NCI-H1105 treated with DMSO at 0.1 percent for 48 hours (cell line): Measurements from ENCODE around the gene DNAJB2.
"Not testable (repeated sequence)": the region's sequence is repeated elsewhere in the genome, so short reads cannot be mapped to it uniquely, and the experiment has no call there.

Source experiments
- DNase-seq: peaks from one replicate; lab custom pipeline; 2025; lab: John Stamatoyannopoulos, UW

The DNAJB2 gene

DNA sequence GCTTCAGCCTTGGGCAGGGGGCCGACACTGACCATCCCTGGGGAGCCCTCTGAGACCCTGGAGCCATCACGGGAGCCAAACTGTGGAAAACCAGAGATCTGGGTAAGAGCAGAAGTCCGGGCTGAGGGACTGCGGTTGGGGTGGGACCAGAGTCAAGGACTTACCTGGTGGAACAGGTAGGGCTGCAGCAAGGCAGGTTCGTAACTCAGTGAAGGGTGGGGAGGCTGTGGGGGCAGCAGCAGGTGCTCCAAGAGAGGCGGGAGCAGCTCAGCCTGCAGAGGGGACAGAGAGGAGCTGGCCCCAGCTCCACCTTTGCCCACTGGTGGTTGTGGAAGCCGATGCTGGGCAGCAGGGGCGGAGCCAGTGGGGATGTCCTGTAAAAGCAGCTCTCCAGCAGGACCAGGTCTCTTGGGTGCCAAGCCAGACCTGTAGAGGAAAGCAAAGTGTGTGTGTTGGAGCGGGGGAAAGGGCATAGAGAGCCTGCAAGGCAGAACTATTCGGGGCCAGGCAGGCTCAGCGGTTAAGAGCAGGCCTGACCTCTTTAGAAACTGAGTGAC is 23.3 kb downstream of the DNAJB2 start:
- DNase-seq, result no peak

DNA sequence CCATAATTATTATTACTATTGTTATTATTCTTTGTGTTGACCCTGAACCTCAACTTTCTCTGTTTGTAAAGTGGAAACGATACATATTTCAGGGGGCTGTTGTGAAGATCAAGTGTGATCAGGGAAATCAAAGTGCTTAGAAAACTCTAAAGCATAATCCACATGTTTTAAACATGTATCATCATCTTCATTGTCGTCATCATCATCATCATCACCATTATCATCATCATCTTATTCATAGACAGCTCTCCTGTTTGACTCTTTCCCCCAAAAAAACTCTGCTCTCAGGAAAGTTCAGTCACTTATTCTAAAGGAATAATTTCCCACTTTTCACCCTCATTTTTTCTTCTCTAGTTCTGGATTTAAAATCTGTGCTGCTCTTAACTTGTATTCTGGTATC is 25.1 kb downstream of the DNAJB2 start:
- DNase-seq, result no peak

DNA sequence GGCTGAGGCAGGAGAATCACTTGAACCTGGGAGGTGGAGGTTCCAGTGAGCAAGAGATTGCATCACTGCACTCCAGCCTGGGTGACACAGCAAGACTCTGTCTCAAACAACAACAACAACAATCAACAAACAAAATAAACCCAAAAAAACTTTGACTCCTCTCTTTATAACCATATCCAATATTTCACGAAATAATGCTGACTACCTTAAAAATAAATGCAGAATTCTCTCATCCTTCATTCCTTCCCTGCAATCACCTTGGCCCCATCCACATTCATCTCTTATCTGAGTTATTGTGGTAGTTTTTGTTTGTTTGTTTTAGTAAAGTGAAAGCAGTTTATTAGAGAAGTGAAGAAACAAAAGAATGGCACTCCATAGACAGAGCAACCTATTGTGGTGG is 26.9 kb downstream of the DNAJB2 start:
- DNase-seq, result no peak

DNA sequence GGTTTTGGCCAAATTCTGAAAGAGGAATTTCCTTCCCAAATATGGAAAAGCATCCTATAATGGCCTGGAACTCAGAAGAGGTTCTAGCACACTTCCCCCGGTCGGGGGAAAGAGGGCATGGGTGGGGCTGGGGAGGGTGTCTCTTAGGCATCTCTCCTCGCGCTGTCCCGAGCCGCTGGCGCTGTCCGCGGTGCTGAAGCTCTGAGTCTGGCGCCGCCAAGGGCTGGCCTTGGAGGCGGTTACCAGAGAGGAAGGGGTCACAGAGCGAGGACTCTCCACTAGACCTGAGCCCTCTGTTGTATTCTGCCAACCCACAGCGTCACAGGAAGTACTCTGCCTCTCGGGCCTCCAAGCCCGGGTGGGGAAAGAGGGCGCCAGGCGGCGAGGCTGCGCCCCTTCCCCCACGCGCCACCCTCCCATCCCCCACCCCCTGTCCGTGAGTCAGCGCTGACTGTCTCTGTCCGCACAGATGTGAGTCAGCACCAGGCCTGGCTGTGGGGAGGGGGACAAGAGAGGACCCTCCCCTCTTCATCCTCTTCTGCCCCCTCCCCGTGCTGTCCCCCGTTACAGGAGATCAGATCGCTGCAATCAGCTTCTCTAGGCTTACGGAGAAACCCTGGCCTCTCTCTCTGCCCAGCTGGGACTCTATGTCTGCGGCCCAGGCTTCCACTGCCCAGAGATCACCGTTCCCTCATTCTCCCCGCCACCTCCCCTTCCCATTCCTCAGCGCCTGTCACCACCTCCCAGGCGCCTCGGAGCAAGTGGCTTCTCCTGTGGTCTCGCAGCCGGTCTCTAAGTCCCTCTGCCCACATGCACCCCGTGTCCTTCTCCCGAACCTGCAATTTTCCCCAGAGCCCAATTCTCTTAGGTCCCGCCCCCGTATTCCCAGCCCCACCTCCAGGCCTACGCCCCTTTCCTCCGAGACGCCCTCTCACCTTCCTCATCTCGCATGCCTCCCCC is 29.3 kb downstream of the DNAJB2 start:
- peak; percentile 35 for DNase-seq

DNA sequence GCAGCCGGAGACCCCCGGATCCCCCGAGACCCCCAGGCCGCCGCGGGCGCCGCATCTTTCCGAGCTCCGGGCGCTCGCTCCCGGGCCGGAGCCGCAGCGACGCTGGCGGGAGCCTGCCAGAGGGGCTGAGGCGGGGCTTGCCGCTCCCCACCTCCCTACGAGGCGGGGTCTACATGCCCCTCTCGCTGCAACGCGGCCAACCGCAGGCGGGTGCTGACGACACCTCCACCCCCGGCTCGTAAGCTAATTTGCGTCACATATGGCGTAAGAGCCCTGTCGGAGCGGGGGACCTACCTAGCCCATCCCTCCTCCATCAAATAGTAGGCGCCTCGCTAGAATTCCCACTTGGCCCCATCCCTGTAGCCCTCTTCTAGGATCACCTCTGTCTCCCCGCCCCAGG is 30.1 kb downstream of the DNAJB2 start, which contains the start of gene PTPRN:
Gene PTPRN (minus strand): TSS at position 124 of the 400 bp plus-strand sequence. CDS start 69 bp downstream, at position 55.
- peak; percentile 75 for DNase-seq

DNA sequence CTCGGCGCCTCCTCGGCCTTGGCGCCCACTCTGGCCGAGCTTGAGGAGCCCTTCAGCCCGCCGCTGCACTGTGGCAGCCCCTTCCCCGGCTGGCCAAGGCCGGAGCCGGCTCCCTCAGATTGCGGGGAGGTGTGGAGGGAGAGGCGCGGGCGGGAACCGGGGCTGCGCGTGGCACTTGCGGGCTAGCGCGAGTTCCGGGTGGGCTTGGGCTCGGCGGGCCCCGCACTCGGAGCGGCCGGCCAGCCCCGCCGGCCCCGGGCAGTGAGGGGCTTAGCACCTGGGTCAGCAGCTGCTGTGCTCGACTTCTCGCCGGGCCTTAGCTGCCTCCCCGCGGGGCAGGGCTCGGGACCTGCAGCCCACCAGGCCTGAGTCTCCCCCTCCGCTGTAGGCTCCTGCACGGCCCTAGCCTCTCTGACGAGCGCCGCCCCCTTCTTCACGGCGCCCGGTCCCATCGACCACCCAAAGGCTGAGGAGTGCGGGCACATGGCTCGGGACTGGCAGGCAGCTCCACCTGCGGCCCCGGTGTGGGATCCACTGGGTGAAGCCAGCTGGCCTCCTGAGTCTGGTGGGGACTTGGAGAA is 33.6 kb downstream of the DNAJB2 start:
- not testable (repeated sequence) for DNase-seq

DNA sequence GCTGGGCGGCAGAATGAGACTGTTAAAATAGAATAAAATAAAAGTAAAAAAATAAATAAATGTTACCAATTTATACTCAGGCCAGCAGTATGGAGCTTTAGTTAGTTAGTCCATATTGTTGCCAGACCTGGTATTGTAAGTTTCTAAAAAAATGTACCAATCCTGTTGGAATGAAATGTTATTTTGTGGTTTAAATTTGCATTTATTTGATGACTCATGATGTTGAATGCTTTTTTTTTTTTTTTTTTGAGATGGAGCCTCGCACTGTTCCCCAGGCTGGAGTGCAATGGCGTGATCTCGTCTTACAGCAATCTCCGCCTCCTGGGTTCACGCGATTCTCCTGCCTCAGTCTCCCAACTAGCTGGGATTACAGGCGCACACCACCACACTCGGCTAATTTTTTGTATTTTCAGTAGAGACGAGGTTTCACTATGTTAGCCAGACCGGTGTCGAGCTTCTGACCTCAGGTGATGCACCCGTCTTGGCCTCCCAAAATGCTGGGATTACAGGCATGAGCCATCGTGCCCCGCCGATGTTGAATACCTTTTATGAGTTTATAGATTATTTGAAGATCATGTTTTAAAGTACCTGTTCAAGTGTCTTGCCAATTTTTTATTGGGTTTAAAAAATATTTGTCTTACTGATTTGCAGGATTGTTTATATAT is 35.8 kb downstream of the DNAJB2 start:
- DNase-seq, result no peak

DNA sequence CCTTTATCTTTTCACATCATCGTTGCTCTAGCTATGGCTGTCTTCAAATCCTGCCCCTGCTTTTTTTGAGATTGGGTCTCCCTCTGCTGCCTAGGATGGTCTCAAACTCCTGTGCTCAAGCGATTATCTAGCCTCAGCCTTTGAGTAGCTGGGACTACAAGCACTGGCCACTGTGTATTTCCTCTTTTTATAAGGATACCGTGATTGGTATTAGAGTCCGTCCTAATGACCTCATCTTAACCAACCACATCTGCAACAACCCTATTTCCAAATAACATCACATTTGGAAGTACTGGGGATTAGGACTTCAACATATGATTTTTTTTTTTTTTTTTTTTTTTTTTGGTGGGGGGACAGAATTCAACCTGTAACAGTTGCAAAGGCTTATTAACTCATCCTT is 44.3 kb downstream of the DNAJB2 start:
- DNase-seq, result no peak

DNA sequence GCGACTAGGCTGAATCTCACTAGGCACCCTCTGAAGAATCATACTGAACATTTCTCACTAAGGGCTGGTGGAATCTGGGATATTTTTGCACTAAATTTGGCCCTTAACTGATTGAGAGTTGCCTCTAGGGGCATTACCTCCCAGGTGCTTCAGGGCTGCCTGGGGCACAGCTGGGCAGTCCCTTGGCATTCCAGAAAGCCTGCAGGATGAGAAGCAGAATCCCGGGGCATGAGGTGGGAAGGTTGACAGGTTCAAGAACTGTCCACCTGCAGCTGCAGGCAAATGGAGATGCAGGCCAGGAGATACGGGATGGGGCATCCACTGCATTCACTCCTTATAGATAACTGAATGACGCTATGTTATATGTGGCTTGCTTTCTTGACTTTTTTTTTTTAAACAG is 46.0 kb downstream of the DNAJB2 start:
- DNase-seq, result no peak

DNA sequence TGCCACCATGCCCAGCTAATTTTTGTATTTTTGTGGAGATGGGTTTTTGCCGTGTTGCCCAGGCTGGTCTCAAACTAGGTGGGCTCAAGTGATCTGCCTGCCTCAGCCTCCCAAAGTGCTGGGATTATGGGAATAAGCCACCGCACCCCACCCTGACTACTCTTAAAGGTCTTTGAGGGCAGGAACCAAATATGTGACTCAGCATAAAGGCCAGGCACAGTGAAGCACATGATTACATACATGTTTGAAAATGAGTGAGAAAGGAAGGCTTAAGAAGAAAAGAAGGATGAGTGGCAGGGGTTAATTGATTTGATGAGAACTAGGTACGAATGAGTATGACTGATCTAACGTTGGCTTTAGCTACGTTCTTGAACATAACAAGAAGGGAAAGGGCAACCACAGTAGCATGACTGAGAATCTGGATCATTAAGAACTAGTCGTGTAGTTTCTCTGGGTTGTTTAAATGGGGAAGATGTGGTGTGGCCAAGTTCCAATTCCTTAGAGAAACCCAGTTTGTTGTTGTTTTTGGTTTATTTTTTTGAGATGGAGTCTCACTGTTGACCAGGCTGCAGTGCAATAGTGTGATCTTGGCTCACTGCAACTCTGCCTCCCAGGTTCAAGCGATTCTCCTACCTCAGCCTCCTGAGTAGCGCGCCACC is 46.6 kb downstream of the DNAJB2 start:
- DNase-seq, result no peak

DNA sequence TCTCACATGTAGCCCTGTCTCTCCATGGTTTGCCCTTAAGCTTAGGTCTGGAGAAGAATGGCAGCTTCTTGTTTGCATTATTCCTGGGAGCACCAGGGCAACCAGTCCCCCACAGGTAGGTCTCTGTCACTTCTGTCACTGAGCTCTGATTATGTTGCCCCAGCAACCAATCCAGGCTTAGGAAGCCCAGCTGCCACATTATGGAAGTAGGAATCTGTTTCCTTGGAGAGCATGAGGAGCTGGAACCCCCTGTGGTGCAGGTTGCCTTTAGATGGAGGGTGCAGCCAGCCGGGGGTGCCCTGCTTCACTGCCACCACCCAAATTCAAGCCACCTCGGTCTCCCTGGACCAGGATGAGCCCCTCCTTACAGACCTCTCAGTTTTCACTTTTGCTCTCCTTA is 48.6 kb downstream of the DNAJB2 start:
- no peak for DNase-seq

DNA sequence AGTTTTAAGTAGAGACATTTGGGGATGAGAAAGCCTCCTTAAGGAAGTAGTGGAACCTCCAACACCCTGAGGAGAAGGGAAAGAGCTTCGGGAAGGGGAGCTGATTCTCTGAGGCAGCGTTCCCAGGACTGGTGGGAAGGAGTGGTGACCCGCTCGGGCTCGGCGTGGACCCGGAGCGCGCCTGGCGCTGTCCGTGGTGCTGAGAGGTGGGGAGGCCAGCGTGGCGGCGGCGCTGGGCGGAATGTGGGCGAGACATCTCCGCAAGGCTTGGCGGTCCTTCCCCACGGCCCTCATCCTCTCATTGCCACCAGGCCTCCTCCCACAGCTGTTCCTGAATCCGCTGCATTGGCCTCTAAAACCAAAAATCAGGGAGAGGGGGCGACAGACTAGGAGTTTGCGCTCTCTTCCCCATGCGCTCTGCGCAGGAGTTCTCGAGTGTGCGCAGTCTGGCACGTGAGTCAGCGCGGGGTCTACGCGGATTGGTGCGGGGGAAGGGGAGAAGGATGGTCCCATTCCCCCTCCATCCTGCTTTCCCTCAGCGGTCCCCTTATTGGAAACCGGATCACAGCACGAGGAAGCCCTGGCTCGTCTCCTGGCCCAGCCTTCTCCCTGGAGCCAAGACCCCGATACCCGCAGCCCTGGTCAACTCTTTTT is 52.5 kb downstream of the DNAJB2 start:
- no peak for DNase-seq

DNA sequence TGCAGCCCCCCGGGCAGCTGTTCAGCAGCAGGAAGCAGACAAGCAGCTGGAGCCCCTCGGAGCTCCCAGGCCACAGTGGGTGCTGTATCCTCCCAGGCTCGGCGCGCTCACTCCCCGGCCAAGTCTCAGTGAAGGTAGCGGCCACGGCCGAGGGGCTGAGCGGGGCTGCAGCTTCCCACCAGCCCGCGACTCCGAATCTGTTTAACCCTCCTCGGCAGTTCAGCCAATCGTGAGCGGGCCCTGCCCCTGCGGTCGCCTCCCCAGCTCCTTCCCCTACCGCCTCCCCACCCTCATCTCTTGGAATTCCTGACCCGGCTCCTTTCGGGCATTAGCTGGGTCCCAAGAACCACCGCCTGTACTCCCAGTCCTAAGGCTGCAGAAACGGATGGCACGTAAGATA is 53.4 kb downstream of the DNAJB2 start, which contains the start of gene RESP18:
Gene RESP18 (minus strand): TSS at position 203 of the 400 bp plus-strand sequence.
- DNase-seq, result no peak

DNA sequence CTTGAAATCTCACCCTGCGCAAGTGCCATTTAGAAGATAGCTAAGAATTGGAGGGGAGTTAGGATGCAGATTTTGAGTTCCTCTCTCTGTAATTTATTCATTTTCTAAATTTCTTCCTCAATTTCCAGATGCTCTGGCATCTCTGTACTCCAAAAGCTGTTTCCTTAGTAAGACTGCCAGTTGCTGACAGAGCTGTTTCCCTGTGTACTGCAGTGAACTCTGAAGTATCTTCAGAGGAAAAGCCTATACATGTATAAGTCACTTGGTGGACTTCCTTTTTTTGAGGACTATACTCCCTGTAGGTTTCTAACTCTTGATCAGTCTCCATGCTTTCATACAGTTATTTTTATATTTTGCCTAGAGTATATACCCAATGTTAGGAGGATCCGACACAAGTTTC is 54.9 kb downstream of the DNAJB2 start:
- no peak for DNase-seq

DNA sequence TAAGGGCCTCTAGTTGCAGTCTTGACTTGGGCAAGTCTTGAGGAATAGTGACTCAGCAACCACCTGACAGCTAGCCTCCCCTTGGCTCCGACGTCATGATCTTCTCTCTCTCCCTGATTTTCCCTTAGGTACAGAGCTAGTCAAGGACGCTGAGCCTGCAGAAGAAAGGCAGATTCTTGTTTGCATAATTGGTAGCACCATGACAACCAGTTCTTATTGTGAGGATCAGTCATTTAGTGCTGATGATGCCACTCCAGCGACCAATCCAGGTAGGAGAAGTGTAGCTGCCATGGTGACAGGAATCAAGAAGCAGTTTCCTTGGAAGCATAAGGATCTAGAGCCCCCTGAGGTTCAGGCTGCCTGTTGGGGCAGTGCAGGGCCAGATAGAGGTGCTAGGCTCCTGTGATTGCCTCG is 56.2 kb downstream of the DNAJB2 start:
- DNase-seq, result peak; percentile 70
